ENCODE data around the gene DPM2. TPM values are rescaled to one million over a fixed set of nuclear protein-coding genes. Genes with fewer than 3 reads are reported as not detected.

Gene DPM2
- total and polyA plus RNA-seq, 2 of the 4 experiments (the other 2 are of a cell fraction) = 10.8 to 60.6 TPM

DNA sequence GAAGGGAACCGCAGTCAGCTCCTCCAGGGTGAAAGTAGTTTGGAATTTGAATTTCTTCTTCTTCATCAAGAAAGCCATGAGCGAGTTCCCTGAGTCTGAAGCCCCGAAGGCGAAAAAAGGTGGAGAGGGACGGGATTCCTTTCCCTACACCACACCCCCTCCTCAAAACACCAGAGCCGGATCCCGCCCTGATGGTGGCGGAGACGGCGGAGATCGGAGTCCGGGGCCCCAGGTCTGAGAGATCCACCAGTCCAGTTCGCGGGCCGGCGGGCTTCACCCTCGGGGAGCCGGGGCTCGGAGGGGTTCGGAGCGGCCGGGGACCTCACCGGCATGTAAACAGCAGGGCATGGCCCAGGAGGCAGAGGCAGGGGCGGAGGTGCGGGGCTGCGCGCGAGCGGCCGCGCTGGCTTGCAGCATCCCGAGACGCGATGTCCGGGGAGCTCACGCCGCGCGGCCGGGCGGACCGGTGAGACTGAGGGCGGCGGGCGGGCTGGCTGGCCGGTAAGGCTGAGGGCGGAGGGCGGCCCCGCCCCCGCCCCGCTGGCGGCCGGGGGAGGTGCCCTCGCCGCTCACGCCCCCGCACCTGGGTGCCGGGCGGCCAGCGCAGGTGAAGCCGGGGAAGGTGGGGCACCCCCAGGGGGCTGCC, 42.5 kb upstream of the DPM2 start:
- peak overlapping the region; percentile 76 for H3K9ac ChIP-seq (ENCODE audit: low read depth, low read length)
- no peak overlapping the region for H2AK5ac ChIP-seq (ENCODE audit: low read depth, low read length)
- peaks cover 24 to 58% of the 10 kb centered on the region in 2 experiments for H3K79me1 ChIP-seq (ENCODE audit: low read depth in 1 of 2, low read length in 2 of 2)
- in situ Hi-C loops (cut with MboI; ENCODE audit: low sequenced_read_pairs) (no loop called here), dilution Hi-C loops (cut with HindIII; ENCODE audit: low sequenced_read_pairs, unreplicated experiment) (no loop called here), intact Hi-C loops (cut with micrococcal nuclease) (no loop called here)
- peak; percentile 18 for ATAC-seq (ENCODE audit: low read depth)
- no peak overlapping the region for H2BK120ac ChIP-seq (ENCODE audit: low read depth, low read length)
- peaks cover 11% of the 10 kb centered on the region; the same call in 1 of the 2 replicates for H3K9me1 ChIP-seq (ENCODE audit: insufficient read depth, low read length)
- H3K36me3 ChIP-seq (ENCODE audit: control insufficient read depth, insufficient read depth, low read length) = no peaks in the 10 kb centered on the region
- peak overlapping the region; percentile 16; the same call in 1 of the 2 replicates for H3K56ac ChIP-seq (ENCODE audit: extremely low read depth, insufficient read depth, low read length)
- H3K4me2 ChIP-seq (ENCODE audit: low read depth, low read length) = peak overlapping the region; percentile 96
- no peak overlapping the region for H2BK20ac ChIP-seq (ENCODE audit: low read depth, low read length)
- peak overlapping the region; percentile 61 for H3K4me3 ChIP-seq (ENCODE audit: insufficient read depth, low read depth, low read length)
- POLR2A ChIA-PET (ENCODE audit: unreplicated experiment) = interaction anchor here (0.6 kb wide), 1 partner anchor 412 kb away, joined by 3 read pairs; a partner anchor contains a TSS
- BruUV-seq (replicated peaks) = TSS peak; percentile 54
- peaks cover 51% of the 10 kb centered on the region for H4K20me1 ChIP-seq (ENCODE audit: insufficient read depth, low read length)
- no peak overlapping the region for H2BK15ac ChIP-seq (ENCODE audit: low read depth, low read length)
- H2AK9ac ChIP-seq (replicated peaks; ENCODE audit: low read depth, low read length, poor library complexity) = peak overlapping the region; percentile 97
- 1% methylated on average over 21 of the region's 61 CpGs; no CpG with 5 or more reads in 1 of the 2 experiments for WGBS, 2 experiments (ENCODE audit: extremely low coverage in 2 of 2, insufficient read length in 1 of 2)
- peak overlapping the region; percentile 71; the same call in 1 of the 2 replicates for H3K14ac ChIP-seq (replicated peaks; ENCODE audit: low read depth, low read length)
- no peak overlapping the region for H4K5ac ChIP-seq (ENCODE audit: low read depth, low read length)
- H2AFZ ChIP-seq (replicated peaks; ENCODE audit: low read length, poor library complexity) = peak overlapping the region; percentile 83
- no peaks in the 10 kb centered on the region for H3K9me3 ChIP-seq (ENCODE audit: control insufficient read depth, insufficient read depth, low read length)
- no peak overlapping the region for H4K91ac ChIP-seq (ENCODE audit: insufficient read depth, low read depth, low read length)
- peak overlapping the region; percentile 33 for H3K23ac ChIP-seq (ENCODE audit: low read depth, low read length)
- no peak overlapping the region for H3K18ac ChIP-seq (ENCODE audit: low read depth, low read length)
- no peak overlapping the region for H4K8ac ChIP-seq (ENCODE audit: low read depth in 2 of 2, low read length in 2 of 2)
- TF ChIP-seq MXI1 (IDR thresholded peaks at IDR 0.05; ENCODE audit: borderline replicate concordance, low read depth, low read length) (peak; percentile 49; the same call in 1 of the 2 replicates), BHLHE40 (IDR thresholded peaks at IDR 0.05; ENCODE audit: low read depth, low read length) (no peak)
- peak overlapping the region; percentile 55; the same call in 1 of the 2 replicates for H3K4ac ChIP-seq (ENCODE audit: low read depth, low read length)
- H3K27me3 ChIP-seq (ENCODE audit: control insufficient read depth, insufficient read depth, low read length) = no peaks in the 10 kb centered on the region
- peak overlapping the region; percentile 53 for H2BK5ac ChIP-seq (ENCODE audit: low read depth, low read length, poor library complexity, severe bottlenecking)
- peak overlapping the region; percentile 62 for H3K27ac ChIP-seq (ENCODE audit: insufficient read depth, low read length)
- no peak for DNase-seq
- H3K4me1 ChIP-seq (ENCODE audit: control insufficient read depth, insufficient read depth, low read length) = peaks cover 27% of the 10 kb centered on the region
- CTCF ChIA-PET = no interaction called here

All from IMR-90 (cell line).